Transverse colon (tissue), 4 donors: ENCODE results near the gene SLC30A5. TPM values are rescaled to one million over a fixed set of nuclear protein-coding genes. Genes with fewer than 3 reads are reported as not detected.

Experiments used
- DNase-seq: peaks from one replicate; pipeline ENCODE4 v3.0.0-alpha.2; 2019
- H3K27ac ChIP-seq, 4 donors: fragments of 200-600 bp; sonication (generic); 2 replicates each; pipeline ENCODE4 v1.5.1; 2016 to 2018; ENCODE audit warnings: inconsistent platforms in 4 of 4
- H3K27me3 ChIP-seq: fragments of 200-600 bp; sonication (generic); 2 replicates; pipeline ENCODE4 v1.5.1; 2017; ENCODE audit warnings: inconsistent platforms
- H3K36me3 ChIP-seq, 4 donors: fragments of 200-600 bp; sonication (generic); 2 replicates each; pipeline ENCODE4 v1.5.1; 2017 to 2019; ENCODE audit warnings: inconsistent platforms in 4 of 4
- H3K4me1 ChIP-seq, 4 donors: fragments of 200-600 bp; sonication (generic); 2 replicates each; pipeline ENCODE4 v1.5.1; 2017 to 2020; ENCODE audit warnings: inconsistent platforms in 4 of 4
- H3K4me3 ChIP-seq, 4 donors: fragments of 200-600 bp; sonication (generic); 1 replicate in 1 of 4; 2 replicates in 3 of 4; pipeline versions ENCODE4 v1.5.1 to v1.6.1; 2017 to 2019; ENCODE audit warnings: inconsistent platforms in 4 of 4
- H3K9me3 ChIP-seq, 2 donors: fragments of 200-600 bp; sonication (generic); 2 replicates each; pipeline ENCODE4 v1.5.1; 2017 to 2019; ENCODE audit warnings: inconsistent platforms in 2 of 2
- CTCF ChIP-seq, 5 experiments: fragments of 200-600 bp in 3 of 5; fragments of 450-650 bp in 2 of 5; sonication (generic) in 3 of 5; IDR thresholded peaks; 1 replicate in 2 of 5; 2 replicates in 3 of 5; pipeline ENCODE4 v1.5.1; 2016 to 2017; ENCODE audit warnings: antibody characterized with exemption in 5 of 5, inconsistent platforms in 3 of 5, mild to moderate bottlenecking in 2 of 5, moderate library complexity in 1 of 5
- EP300 ChIP-seq: sonication (generic); formaldehyde crosslinking; IDR thresholded peaks from one replicate; pipeline ENCODE4 v1.6.1; 2017; ENCODE audit warnings: antibody characterized with exemption, low read depth
- POLR2A ChIP-seq: fragments of 450-650 bp; IDR thresholded peaks from one replicate; pipeline ENCODE4 v1.6.1; 2016; ENCODE audit warnings: antibody characterized with exemption, mild to moderate bottlenecking, moderate library complexity
- POLR2AphosphoS5 ChIP-seq, 3 donors: sonication (generic); formaldehyde crosslinking; IDR thresholded peaks; one replicate each; pipeline ENCODE4 v1.6.1; 2016; ENCODE audit warnings: antibody characterized with exemption in 3 of 3
- WGBS, 2 donors: methylation state at CpG; one replicate each; pipeline ENCODE4 v1.1.5; 2018; ENCODE audit warnings: low coverage in 1 of 2; 5-methylcytosine and 5-hydroxymethylcytosine counted together
- in situ Hi-C, 4 donors: fragments of 200-750 bp; cut with MboI; loops; one replicate each; pipeline versions ENCODE4 v1.15.0 to v1.15.1; 2017; ENCODE audit warnings: low sequenced_read_pairs in 3 of 4, low pct_ligation_motif_present in 1 of 4, low pct_unique_long_range_greater_than_20kb in 1 of 4
- intact Hi-C: fragments of 100-400 bp; cut with DNase I; formaldehyde crosslinking; loops from one replicate; pipeline ENCODE4 v1.15.1; 2023; ENCODE audit warnings: low total_unique reads
- total RNA-seq, 4 donors: library from RNA; depleted of rRNA; stranded (reverse); fragments of >200 nt; gene quantifications; one replicate each; pipeline ENCODE4 v1.1.0, GENCODE V29; 2016

SLC30A5 gene
- total RNA-seq, 4 donors from 2014 or later, result 22.3 to 69.9 (median 41.9) TPM

GRCh38 chr5:69158039-69158438 lies 64.2 kb downstream of the SLC30A5 start:
- H3K36me3 ChIP-seq, result no peaks in the 10 kb centered on the region
- no peak for DNase-seq
- no peak overlapping the region for H3K4me3 ChIP-seq
- intact Hi-C loops, result no loop called here
- WGBS, 2 donors, result 95% methylated on average over 3 of the region's 3 CpGs; no CpG with 5 or more reads in 1 of the 2 donors
- H3K4me1 ChIP-seq, result no peaks in the 10 kb centered on the region
- no peak overlapping the region for H3K27ac ChIP-seq
- in situ Hi-C loops, result loop anchor here in 1 of 4 donors (25.0 kb wide), 1 partner anchor 179 kb away; the partner anchor contains the start of gene CCDC125
- no peaks in the 10 kb centered on the region for H3K27me3 ChIP-seq
- TF ChIP-seq EP300 (no peak), POLR2AphosphoS5 (IDR thresholded peaks at IDR 0.05) (no peak)
- H3K9me3 ChIP-seq, result no peaks in the 10 kb centered on the region

GRCh38 chr5:69160651-69161050 lies 66.8 kb downstream of the SLC30A5 start:
- TF ChIP-seq EP300 (no peak), POLR2AphosphoS5 (IDR thresholded peaks at IDR 0.05) (no peak), POLR2A (no peak), CTCF (IDR thresholded peaks at IDR 0.05) (no peak)
- DNase-seq, result no peak

GRCh38 chr5:69166686-69167492 lies 73.1 kb downstream of the SLC30A5 start, which contains the start of gene CCNB1:
CCNB1 (plus strand) TSS chr5:69167150; CDS start chr5:69167263, 113 bp downstream.
- H3K36me3 ChIP-seq, result no peaks in the 10 kb centered on the region

More at GRCh38 chr5:69160651-69161050, 66.8 kb downstream of the SLC30A5 start:
- H3K9me3 ChIP-seq, result no peaks in the 10 kb centered on the region
- intact Hi-C loops, result no loop called here
- 94 to 100% methylated on average over 1 to 16 of the region's 16 CpGs for WGBS, 2 donors
- in situ Hi-C loops, result loop anchor here in 1 of 4 donors (25.0 kb wide), 1 partner anchor 177 kb away; the partner anchor contains the start of gene CCDC125
- no peaks in the 10 kb centered on the region for H3K27me3 ChIP-seq
- H3K4me3 ChIP-seq, result no peak overlapping the region
- no peaks in the 10 kb centered on the region for H3K4me1 ChIP-seq
- H3K36me3 ChIP-seq, result no peaks in the 10 kb centered on the region
- H3K27ac ChIP-seq, result no peak overlapping the region

GRCh38 chr5:69167493-69167855 lies 73.7 kb downstream of the SLC30A5 start:
- TF ChIP-seq CTCF (IDR thresholded peaks at IDR 0.05) (no peak), EP300 (no peak), POLR2A (no peak), POLR2AphosphoS5 (IDR thresholded peaks at IDR 0.05) (no peak)
- DNase-seq, result no peak
- peak overlapping the region; percentile 59 to 70 (median 64) for H3K27ac ChIP-seq
- peaks cover 0 to 20% (median 16%) of the 10 kb centered on the region in 4 donors for H3K4me1 ChIP-seq
- in situ Hi-C loops, result loop anchor here in 1 of 4 donors (25.0 kb wide), 1 partner anchor 170 kb away; the partner anchor contains the start of gene CCDC125
- no peaks in the 10 kb centered on the region for H3K27me3 ChIP-seq
- peak overlapping the region; percentile 50 to 81 (median 59) for H3K4me3 ChIP-seq
- intact Hi-C loops, result no loop called here
- 0 to 1% methylated on average over 5 to 11 of the region's 11 CpGs for WGBS, 2 donors
- H3K36me3 ChIP-seq, result no peaks in the 10 kb centered on the region
- H3K9me3 ChIP-seq, result no peaks in the 10 kb centered on the region

More at GRCh38 chr5:69166686-69167492, 73.1 kb downstream of the SLC30A5 start, which contains the start of gene CCNB1:
- Histone ChIP-seq H3K27ac (peak within 1 kb of the TSS; percentile 59 to 70 (median 64)), H3K9me3 (no peaks in the 10 kb centered on the region), H3K4me3 (peak within 1 kb of the TSS; percentile 50 to 81 (median 59)), H3K27me3 (no peaks in the 10 kb centered on the region), H3K4me1 (peaks cover 0 to 20% (median 16%) of the 10 kb centered on the region in 4 donors)
- in situ Hi-C loops, result loop anchor here in 1 of 4 donors (25.0 kb wide), 1 partner anchor 170 kb away; the partner anchor contains the start of gene CCDC125
- intact Hi-C loops, result no loop called here
- TF ChIP-seq EP300 (no peak), CTCF (IDR thresholded peaks at IDR 0.05) (peak in 1 of 5 experiments; percentile 16), POLR2AphosphoS5 (IDR thresholded peaks at IDR 0.05) (peak in 1 of 3 donors; percentile 25)
- peak; percentile 98 for DNase-seq
- WGBS, 2 donors, result 1 to 27% methylated on average over 3 to 48 of the region's 50 CpGs
